Stimulated activated CD4-positive, alpha-beta T cell treated with anti-CD3 and anti-CD28 coated beads, Interleukin-12 subunit alpha, Interleukin-12 subunit beta, amount 100 ng/mL, for 48 hours (primary cell): ENCODE data around the gene ZNRF3.

Source experiments
- DNase-seq, 3 donors: peaks; one replicate each; pipeline ENCODE4 v3.0.0-alpha.2; 2020; ENCODE audit warnings: low read depth in 2 of 3, low spot score in 1 of 3

Gene ZNRF3

GRCh38 chr22:29060251-29060869 lies 177.0 kb downstream of the ZNRF3 start:
- DNase-seq, result no peak

GRCh38 chr22:29060931-29061330 lies 177.6 kb downstream of the ZNRF3 start:
- no peak for DNase-seq

GRCh38 chr22:29061773-29062172 lies 178.4 kb downstream of the ZNRF3 start, which contains the start of gene C22orf31:
C22orf31 (minus strand) TSS chr22:29061831; CDS start chr22:29061792, 39 bp downstream.
- DNase-seq, result no peak

- no peak for DNase-seq
These were observed 179.0 kb downstream of the ZNRF3 start for GRCh38 chr22:29062286-29062821.

GRCh38 chr22:29065468-29066190 lies 182.3 kb downstream of the ZNRF3 start:
- DNase-seq, result no peak

- no peak for DNase-seq
These were observed 186.1 kb downstream of the ZNRF3 start for GRCh38 chr22:29069463-29069862.

- no peak for DNase-seq
These were observed 187.1 kb downstream of the ZNRF3 start for GRCh38 chr22:29070490-29070889.

- peak in 2 of 3 donors; percentile 8 to 43 for DNase-seq
These were observed 188.1 kb downstream of the ZNRF3 start for GRCh38 chr22:29071261-29072045.

- peak; percentile 69 to 80 (median 73) for DNase-seq
These were observed 189.0 kb downstream of the ZNRF3 start for GRCh38 chr22:29072193-29072978.

GRCh38 chr22:29072979-29073617 lies 189.7 kb downstream of the ZNRF3 start, which contains the start of gene KREMEN1:
KREMEN1 (plus strand) TSS chr22:29073035; CDS start chr22:29073131, 96 bp downstream.
- no peak for DNase-seq

GRCh38 chr22:29073618-29074275 lies 190.4 kb downstream of the ZNRF3 start:
- DNase-seq, result peak in 1 of 3 donors; percentile 7

- DNase-seq, result no peak
These were observed 191.0 kb downstream of the ZNRF3 start for GRCh38 chr22:29074276-29074772.

- DNase-seq, result no peak
These were observed 194.9 kb downstream of the ZNRF3 start for GRCh38 chr22:29078036-29078868.

- DNase-seq, result no peak
These were observed 195.5 kb downstream of the ZNRF3 start for GRCh38 chr22:29078869-29079207.

GRCh38 chr22:29079218-29079901 lies 196.0 kb downstream of the ZNRF3 start:
- DNase-seq, result no peak

- no peak for DNase-seq
These were observed 197.0 kb downstream of the ZNRF3 start for GRCh38 chr22:29080106-29080975.
